ENCODE results near the gene DAZAP2. TPM values are rescaled to one million over a fixed set of nuclear protein-coding genes. Genes with fewer than 3 reads are reported as not detected.

DAZAP2 gene
- total RNA-seq, 2 donors from 2014 or later, result 299 to 374 TPM

DNA sequence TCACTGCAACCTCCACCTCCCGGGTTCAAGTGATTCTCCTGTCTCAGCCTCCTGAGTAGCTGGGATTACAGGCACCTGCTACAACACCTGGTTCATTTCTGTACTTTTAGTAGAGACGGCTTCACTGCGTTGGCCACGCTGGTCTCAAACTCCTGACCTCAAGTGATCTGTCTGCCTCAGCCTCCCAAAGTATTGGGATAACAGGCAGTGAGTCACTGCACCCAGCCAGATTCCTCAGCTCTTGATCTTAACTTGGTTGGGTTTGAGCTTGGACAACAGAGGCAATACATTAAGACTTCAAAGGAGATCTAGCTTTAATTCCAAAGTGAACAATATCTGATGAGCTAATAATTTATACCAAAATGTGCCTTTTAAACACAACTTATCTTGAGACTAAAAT is 5.6 kb downstream of the DAZAP2 start:
- H3K4me1 ChIP-seq (replicated peaks), result peaks cover 6% of the 10 kb centered on the region
- WGBS, result 92% methylated on average over 4 of the region's 4 CpGs
- H3K4me3 ChIP-seq, result no peak overlapping the region
- no peaks in the 10 kb centered on the region for H3K9me3 ChIP-seq
- intact Hi-C loops (cut with DNase I), result no loop called here
- TF ChIP-seq POLR2AphosphoS5 (IDR thresholded peaks at IDR 0.05), result no peak
- no peak for TF ChIP-seq POLR2A (IDR thresholded peaks at IDR 0.05)
- TF ChIP-seq, protein P1, sequence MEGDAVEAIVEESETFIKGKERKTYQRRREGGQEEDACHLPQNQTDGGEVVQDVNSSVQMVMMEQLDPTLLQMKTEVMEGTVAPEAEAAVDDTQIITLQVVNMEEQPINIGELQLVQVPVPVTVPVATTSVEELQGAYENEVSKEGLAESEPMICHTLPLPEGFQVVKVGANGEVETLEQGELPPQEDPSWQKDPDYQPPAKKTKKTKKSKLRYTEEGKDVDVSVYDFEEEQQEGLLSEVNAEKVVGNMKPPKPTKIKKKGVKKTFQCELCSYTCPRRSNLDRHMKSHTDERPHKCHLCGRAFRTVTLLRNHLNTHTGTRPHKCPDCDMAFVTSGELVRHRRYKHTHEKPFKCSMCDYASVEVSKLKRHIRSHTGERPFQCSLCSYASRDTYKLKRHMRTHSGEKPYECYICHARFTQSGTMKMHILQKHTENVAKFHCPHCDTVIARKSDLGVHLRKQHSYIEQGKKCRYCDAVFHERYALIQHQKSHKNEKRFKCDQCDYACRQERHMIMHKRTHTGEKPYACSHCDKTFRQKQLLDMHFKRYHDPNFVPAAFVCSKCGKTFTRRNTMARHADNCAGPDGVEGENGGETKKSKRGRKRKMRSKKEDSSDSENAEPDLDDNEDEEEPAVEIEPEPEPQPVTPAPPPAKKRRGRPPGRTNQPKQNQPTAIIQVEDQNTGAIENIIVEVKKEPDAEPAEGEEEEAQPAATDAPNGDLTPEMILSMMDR (IDR thresholded peaks at IDR 0.05), result no peak
- DNase-seq (ENCODE audit: low spot score), result no peak
- peaks cover 0 to 4% of the 10 kb centered on the region in 2 donors for H3K36me3 ChIP-seq
- no peaks in the 10 kb centered on the region for H3K27me3 ChIP-seq (replicated peaks; ENCODE audit: insufficient read depth)
- no peak overlapping the region for H3K27ac ChIP-seq

- H3K36me3 ChIP-seq, result peaks cover 0 to 3% of the 10 kb centered on the region in 2 donors
- no peak overlapping the region for H3K27ac ChIP-seq
- DNase-seq (ENCODE audit: low spot score), result no peak
- 91% methylated on average over 10 of the region's 11 CpGs for WGBS
- H3K4me3 ChIP-seq, result no peak overlapping the region
- intact Hi-C loops (cut with DNase I), result no loop called here
- peaks cover under 1% of the 10 kb centered on the region for H3K4me1 ChIP-seq (replicated peaks)
- no peaks in the 10 kb centered on the region for H3K9me3 ChIP-seq
- TF ChIP-seq, protein P1 (IDR thresholded peaks at IDR 0.05), result no peak
- H3K27me3 ChIP-seq (replicated peaks; ENCODE audit: insufficient read depth), result no peaks in the 10 kb centered on the region
These were observed 7.0 kb downstream of the DAZAP2 start for GRCh38 chr12:51245476-51246253.

DNA sequence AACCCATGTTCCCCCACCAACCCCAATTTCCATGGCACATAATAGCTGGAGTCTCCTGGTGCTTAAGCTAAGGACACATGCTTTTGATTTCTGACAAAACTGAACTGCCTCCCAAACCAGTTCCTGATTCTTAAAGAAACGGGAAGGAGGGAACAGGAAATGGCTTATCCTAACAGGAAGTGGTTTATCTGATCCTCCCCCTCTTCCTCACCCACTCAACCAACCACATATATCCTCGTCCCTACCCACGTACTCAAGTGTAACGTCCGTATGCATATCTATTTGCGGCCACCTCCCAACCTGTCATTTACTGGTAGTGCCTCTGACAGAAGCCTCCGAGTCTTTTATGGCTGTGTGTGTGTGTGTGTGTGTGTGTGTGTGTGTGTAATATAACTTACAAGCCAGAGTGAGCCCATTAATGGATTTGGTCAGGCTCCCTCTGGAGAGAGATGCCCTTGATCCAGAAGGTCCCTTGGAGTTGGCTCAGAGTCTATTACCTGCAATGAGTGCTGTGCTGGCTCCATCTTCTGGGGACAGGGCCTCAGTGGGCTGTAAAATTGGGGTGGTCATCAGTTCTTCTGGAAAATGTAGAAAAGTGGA is 7.7 kb downstream of the DAZAP2 start:
- no peaks in the 10 kb centered on the region for H3K27me3 ChIP-seq (replicated peaks; ENCODE audit: insufficient read depth)
- intact Hi-C loops (cut with DNase I), result no loop called here
- TF ChIP-seq, protein P1 (IDR thresholded peaks at IDR 0.05), result peak in 1 of 4 experiments; percentile 13
- TF ChIP-seq POLR2AphosphoS5 (IDR thresholded peaks at IDR 0.05) (no peak), POLR2A (IDR thresholded peaks at IDR 0.05) (no peak)
- H3K9me3 ChIP-seq, result no peaks in the 10 kb centered on the region
- H3K36me3 ChIP-seq, result no peaks in the 10 kb centered on the region
- H3K4me1 ChIP-seq (replicated peaks), result no peaks in the 10 kb centered on the region
- H3K4me3 ChIP-seq, result no peak overlapping the region
- no peak overlapping the region for H3K27ac ChIP-seq
- 35% methylated on average over 7 of the region's 7 CpGs for WGBS
- no peak for DNase-seq (ENCODE audit: low spot score)

DNA sequence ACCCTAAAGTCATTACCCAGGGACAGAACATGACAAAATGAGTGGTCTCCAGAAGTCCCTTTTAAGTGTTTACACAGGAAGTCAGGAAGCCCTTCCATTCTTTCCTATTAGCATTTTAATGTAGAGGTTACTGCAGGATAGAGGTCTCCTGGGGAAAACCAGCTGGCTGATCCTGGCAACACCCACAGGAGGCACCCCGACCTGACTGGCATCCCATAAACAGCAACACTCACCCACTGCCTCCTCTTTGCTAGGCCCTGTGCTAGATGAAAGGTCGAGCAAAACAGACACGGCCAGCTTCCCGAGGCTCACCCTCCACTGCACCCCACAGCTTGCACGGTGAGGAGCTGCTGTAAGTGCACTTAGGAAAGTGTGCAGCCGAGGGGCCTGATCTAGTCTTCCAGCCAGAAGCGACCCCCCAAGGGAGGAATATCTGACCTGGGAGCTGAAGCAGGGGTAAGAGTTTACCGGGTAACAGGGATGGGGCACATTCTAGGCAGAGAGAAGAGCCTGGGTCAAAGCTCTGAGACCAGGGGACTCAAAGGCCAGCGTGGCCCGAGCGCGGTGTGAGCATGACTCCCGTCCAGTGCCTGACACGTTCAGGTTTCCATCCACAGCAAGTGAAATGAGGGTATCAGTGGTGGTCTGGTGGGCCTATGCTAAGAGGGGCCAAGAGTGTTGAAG is 9.0 kb downstream of the DAZAP2 start:
- no peaks in the 10 kb centered on the region for H3K4me1 ChIP-seq (replicated peaks)
- intact Hi-C loops (cut with DNase I), result no loop called here
- no peaks in the 10 kb centered on the region for H3K36me3 ChIP-seq
- H3K27ac ChIP-seq, result no peak overlapping the region
- DNase-seq (ENCODE audit: low spot score), result no peak
- no peaks in the 10 kb centered on the region for H3K27me3 ChIP-seq (replicated peaks; ENCODE audit: insufficient read depth)
- TF ChIP-seq POLR2AphosphoS5 (IDR thresholded peaks at IDR 0.05), result no peak
- TF ChIP-seq POLR2A (IDR thresholded peaks at IDR 0.05), result no peak
- TF ChIP-seq, protein P1 (IDR thresholded peaks at IDR 0.05), result no peak
- H3K4me3 ChIP-seq, result no peak overlapping the region
- H3K9me3 ChIP-seq, result no peaks in the 10 kb centered on the region
- 63% methylated on average over 14 of the region's 14 CpGs for WGBS

Data from prostate gland (tissue), 2 donors.